Body of pancreas (tissue), 4 donors: Measurements from ENCODE around the gene MVP. TPM values are rescaled to one million over a fixed set of nuclear protein-coding genes. Genes with fewer than 3 reads are reported as not detected.

Experiments used
- ATAC-seq: fragments of 150-250 bp; one replicate; pipeline ENCODE4 v1.9.1; 2016
- DNase-seq, 4 donors: peaks; one replicate each; pipeline ENCODE4 v3.0.0-alpha.2; 2019
- H3K27ac ChIP-seq, 4 donors: fragments of 200-600 bp; sonication (generic); 1 replicate in 3 of 4; 2 replicates in 1 of 4; pipeline versions ENCODE4 v1.5.1 to v1.6.1; 2016 to 2019; ENCODE audit warnings: mild to moderate bottlenecking in 1 of 4, mixed read lengths in 1 of 4, moderate library complexity in 1 of 4
- H3K27me3 ChIP-seq, 2 donors: fragments of 200-600 bp; sonication (generic); one replicate each; pipeline ENCODE4 v1.6.0; 2016; ENCODE audit warnings: mild to moderate bottlenecking in 1 of 2
- H3K36me3 ChIP-seq, 2 donors: fragments of 200-600 bp; sonication (generic); replicated peaks in 1 of 2; 2 replicates each; pipeline ENCODE4 v1.5.1; 2016; ENCODE audit warnings: low read depth in 2 of 2; ENCODE audit not compliant: insufficient read depth in 1 of 2
- H3K4me1 ChIP-seq: fragments of 200-600 bp; sonication (generic); one replicate; pipeline ENCODE4 v1.6.0; 2016
- H3K4me3 ChIP-seq, 2 donors: fragments of 200-600 bp; sonication (generic); 1 replicate in 1 of 2; 2 replicates in 1 of 2; pipeline ENCODE4 v1.5.1; 2016 to 2019
- H3K9me3 ChIP-seq, 3 donors: fragments of 200-600 bp; sonication (generic); 1 replicate in 2 of 3; 2 replicates in 1 of 3; pipeline ENCODE4 v1.5.1; 2016
- POLR2A ChIP-seq, 3 donors: fragments of 450-650 bp; IDR thresholded peaks; one replicate each; pipeline ENCODE4 v1.6.1; 2016; ENCODE audit warnings: antibody characterized with exemption in 3 of 3, mild to moderate bottlenecking in 2 of 3
- WGBS, 2 donors: methylation state at CpG; one replicate each; pipeline ENCODE4 v1.1.5; 2017; 5-methylcytosine and 5-hydroxymethylcytosine counted together
- intact Hi-C: fragments of 100-400 bp; cut with DNase I; formaldehyde crosslinking; loops from one replicate; pipeline ENCODE4 v1.15.1; 2023
- total RNA-seq, 2 donors: library from RNA; depleted of rRNA; stranded (reverse); fragments of >200 nt; gene quantifications; one replicate each; pipeline ENCODE4 v1.1.0, GENCODE V29; 2016
- TF ChIP-seq, protein P1 (sequence below), 7 experiments: fragments of 450-650 bp in 4 of 7; fragments of 200-600 bp in 3 of 7; sonication (generic) in 3 of 7; IDR thresholded peaks; one replicate each; pipeline ENCODE4 v1.5.1; 2016 to 2019; ENCODE audit warnings: antibody characterized with exemption in 7 of 7

MVP gene
- total RNA-seq, 2 donors from 2014 or later, result 75.5 to 139 TPM

- intact Hi-C loops, result no loop called here
- peaks cover 33% of the 10 kb centered on the region for H3K4me1 ChIP-seq
- peaks cover 0 to 5% of the 10 kb centered on the region in 2 donors for H3K36me3 ChIP-seq
- no peaks in the 10 kb centered on the region for H3K27me3 ChIP-seq
- DNase-seq (peak in 2 of 4 donors; percentile 30 to 52), ATAC-seq (no peak)
- WGBS, 2 donors, result 1 to 3% methylated on average over 11 to 27 of the region's 27 CpGs
- H3K27ac ChIP-seq, result peak overlapping the region; percentile 88 to 97 (median 95)
- peak overlapping the region; percentile 91 to 99 for H3K4me3 ChIP-seq
- no peaks in the 10 kb centered on the region for H3K9me3 ChIP-seq
- TF ChIP-seq, protein P1, sequence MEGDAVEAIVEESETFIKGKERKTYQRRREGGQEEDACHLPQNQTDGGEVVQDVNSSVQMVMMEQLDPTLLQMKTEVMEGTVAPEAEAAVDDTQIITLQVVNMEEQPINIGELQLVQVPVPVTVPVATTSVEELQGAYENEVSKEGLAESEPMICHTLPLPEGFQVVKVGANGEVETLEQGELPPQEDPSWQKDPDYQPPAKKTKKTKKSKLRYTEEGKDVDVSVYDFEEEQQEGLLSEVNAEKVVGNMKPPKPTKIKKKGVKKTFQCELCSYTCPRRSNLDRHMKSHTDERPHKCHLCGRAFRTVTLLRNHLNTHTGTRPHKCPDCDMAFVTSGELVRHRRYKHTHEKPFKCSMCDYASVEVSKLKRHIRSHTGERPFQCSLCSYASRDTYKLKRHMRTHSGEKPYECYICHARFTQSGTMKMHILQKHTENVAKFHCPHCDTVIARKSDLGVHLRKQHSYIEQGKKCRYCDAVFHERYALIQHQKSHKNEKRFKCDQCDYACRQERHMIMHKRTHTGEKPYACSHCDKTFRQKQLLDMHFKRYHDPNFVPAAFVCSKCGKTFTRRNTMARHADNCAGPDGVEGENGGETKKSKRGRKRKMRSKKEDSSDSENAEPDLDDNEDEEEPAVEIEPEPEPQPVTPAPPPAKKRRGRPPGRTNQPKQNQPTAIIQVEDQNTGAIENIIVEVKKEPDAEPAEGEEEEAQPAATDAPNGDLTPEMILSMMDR (IDR thresholded peaks at IDR 0.05), result peak in 3 of 7 experiments; percentile 5 to 14 (median 8)
- TF ChIP-seq POLR2A (IDR thresholded peaks at IDR 0.05), result no peak
Observed at GRCh38 chr16:29862383-29862883, 42.2 kb downstream of the MVP start.

DNA sequence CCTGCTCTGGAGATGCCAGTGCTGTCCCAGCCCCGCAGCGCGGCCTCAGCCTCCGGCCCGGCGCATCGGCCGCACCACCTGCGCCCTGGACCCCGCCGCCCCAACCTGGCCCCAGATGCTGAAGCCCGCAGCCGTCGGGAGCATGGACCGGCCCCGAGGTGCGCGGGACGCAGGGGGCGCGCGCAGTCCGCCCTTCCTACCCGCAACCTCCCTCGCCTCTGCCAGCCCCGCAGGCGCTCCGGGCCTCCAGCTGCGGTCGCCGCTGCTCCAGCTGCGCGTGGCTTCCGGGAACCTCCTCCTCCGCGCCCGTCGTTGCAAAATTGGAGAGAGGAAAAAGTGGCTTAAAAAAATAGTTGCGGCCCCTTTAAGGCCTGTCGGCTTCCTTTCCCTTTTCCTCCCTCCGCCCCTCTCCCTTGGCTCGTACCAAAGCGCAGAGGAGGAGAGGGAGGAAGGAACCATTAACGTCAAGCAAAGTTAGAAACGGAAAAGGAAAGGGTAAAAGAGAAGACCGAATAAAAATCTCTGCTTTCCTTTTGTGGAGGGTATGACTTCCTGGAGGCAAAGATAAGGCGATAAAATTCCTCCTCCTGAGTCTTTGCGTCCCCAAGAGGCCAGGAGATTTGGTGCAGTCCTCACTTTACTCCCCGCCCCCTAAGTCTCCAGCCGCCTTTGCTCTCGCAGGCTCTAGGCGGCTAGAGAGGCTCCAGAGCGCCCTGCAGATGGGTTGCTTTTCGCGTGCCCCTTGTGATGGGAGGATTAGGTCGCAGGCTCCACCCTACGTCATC, 42.8 kb downstream of the MVP start, which contains the start of gene CDIPT:
Gene CDIPT, minus strand, starts transcription at position 343 of the 785 bp plus-strand sequence. CDS start 369 bp downstream, outside the sequence.
- Histone ChIP-seq H3K9me3 (no peaks in the 10 kb centered on the region), H3K4me3 (peak within 1 kb of the TSS; percentile 91 to 99), H3K36me3 (peaks cover 0 to 5% of the 10 kb centered on the region in 2 donors), H3K27me3 (no peaks in the 10 kb centered on the region), H3K4me1 (peaks cover 33% of the 10 kb centered on the region), H3K27ac (peak within 1 kb of the TSS; percentile 88 to 97 (median 95))
- DNase-seq (peak; percentile 94 to 97 (median 96)), ATAC-seq (peak; percentile 97)
- intact Hi-C loops, result no loop called here
- TF ChIP-seq, protein P1 (IDR thresholded peaks at IDR 0.05), result peak; percentile 11 to 85 (median 59)
- peak; percentile 9 to 58 (median 49) for TF ChIP-seq POLR2A (IDR thresholded peaks at IDR 0.05)
- 0% methylated on average over 31 to 56 of the region's 57 CpGs for WGBS, 2 donors

DNA sequence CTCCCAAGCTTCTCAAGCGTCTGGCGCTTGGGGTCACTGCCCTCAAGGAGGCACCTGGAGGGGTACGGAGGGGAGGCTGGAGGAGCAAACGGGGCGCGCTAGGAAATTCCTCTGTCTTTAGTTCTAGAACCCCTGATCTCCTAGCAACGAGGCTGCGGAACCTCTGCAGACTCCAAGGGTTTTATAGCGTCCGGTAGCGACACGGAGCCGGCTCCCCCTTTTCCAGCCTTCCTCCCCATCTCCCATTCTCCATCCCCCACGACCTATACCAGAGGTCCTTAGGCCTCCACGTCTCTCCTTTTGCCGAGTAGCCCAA, 43.4 kb downstream of the MVP start:
- DNase-seq, result no peak
- 28 to 41% methylated on average over 13 to 16 of the region's 16 CpGs for WGBS, 2 donors
- no peaks in the 10 kb centered on the region for H3K27me3 ChIP-seq
- peak overlapping the region in 3 of 4 donors; percentile 94 to 97 (median 96) for H3K27ac ChIP-seq
- no peak for TF ChIP-seq POLR2A (IDR thresholded peaks at IDR 0.05)
- TF ChIP-seq, protein P1 (IDR thresholded peaks at IDR 0.05), result no peak
- no peak for ATAC-seq
- H3K4me1 ChIP-seq, result peaks cover 29% of the 10 kb centered on the region
- no peak overlapping the region for H3K4me3 ChIP-seq
- no peaks in the 10 kb centered on the region for H3K9me3 ChIP-seq
- H3K36me3 ChIP-seq, result peaks cover 0 to 5% of the 10 kb centered on the region in 2 donors
- intact Hi-C loops, result no loop called here

GRCh38 chr16:29864205-29864604, 43.9 kb downstream of the MVP start:
- Histone ChIP-seq H3K27me3 (no peaks in the 10 kb centered on the region), H3K4me1 (peaks cover 24% of the 10 kb centered on the region), H3K36me3 (peaks cover 0 to under 1% of the 10 kb centered on the region in 2 donors), H3K4me3 (no peak overlapping the region), H3K27ac (no peak overlapping the region), H3K9me3 (no peaks in the 10 kb centered on the region)
- 59 to 82% methylated on average over 5 to 8 of the region's 9 CpGs for WGBS, 2 donors
- TF ChIP-seq, protein P1 (IDR thresholded peaks at IDR 0.05), result no peak
- no peak for TF ChIP-seq POLR2A (IDR thresholded peaks at IDR 0.05)
- DNase-seq (no peak), ATAC-seq (no peak)
- intact Hi-C loops, result no loop called here
